HCT116 (cell line): ENCODE measurements around the gene FLVCR2.

Experiments used
- CTCF ChIP-seq, 3 experiments: fragments of 200-600 bp in 1 of 3; sonication (generic) in 1 of 3; IDR thresholded peaks in 2 of 3; conservative IDR thresholded peaks in 1 of 3; 2 replicates each; pipeline ENCODE4 v1.5.1; 2012 to 2017; ENCODE audit warnings: low read depth in 2 of 3, low read length in 2 of 3, antibody characterized with exemption in 1 of 3, borderline replicate concordance in 1 of 3, control low read depth in 1 of 3, mild to moderate bottlenecking in 1 of 3, mixed read lengths in 1 of 3, mixed run types in 1 of 3, moderate library complexity in 1 of 3; ENCODE audit not compliant: insufficient read depth in 1 of 3
- EZH2 ChIP-seq: fragments of 200-600 bp; sonication (generic); IDR thresholded peaks from 2 replicates; pipeline ENCODE4 v1.6.1; 2017; ENCODE audit warnings: antibody characterized with exemption, mixed run types
- EZH2phosphoT487 ChIP-seq: fragments of 200-600 bp; IDR thresholded peaks from 2 replicates; pipeline ENCODE4 v1.6.1; 2018; ENCODE audit warnings: antibody characterized with exemption, borderline replicate concordance
- TF ChIP-seq, protein P1 (sequence below): IDR thresholded peaks from 2 replicates; pipeline ENCODE4 v1.6.1; 2012; ENCODE audit warnings: low read depth
- TF ChIP-seq, protein P2 (sequence below): IDR thresholded peaks from 2 replicates; pipeline ENCODE4 v1.6.1; 2012

DNA sequence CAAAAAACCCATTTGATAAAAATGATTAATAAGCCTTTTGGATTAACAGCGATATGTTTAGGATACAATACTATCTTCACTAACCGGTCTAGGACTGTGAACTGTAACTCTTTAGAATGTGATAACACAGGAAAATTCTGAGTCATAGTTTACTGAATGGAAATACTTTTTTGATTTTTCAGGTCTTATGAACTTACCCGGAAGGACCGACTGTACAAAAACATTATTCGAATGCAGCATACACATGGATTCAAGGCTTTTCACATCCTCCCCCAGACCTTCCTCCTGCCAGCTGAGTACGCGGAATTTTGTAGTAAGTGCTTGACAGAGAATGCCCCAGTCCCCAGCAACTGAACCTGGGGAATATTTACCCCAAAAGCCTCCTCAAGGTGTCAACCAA lies 111.6 kb downstream of the FLVCR2 start:
- TF ChIP-seq, protein P1, sequence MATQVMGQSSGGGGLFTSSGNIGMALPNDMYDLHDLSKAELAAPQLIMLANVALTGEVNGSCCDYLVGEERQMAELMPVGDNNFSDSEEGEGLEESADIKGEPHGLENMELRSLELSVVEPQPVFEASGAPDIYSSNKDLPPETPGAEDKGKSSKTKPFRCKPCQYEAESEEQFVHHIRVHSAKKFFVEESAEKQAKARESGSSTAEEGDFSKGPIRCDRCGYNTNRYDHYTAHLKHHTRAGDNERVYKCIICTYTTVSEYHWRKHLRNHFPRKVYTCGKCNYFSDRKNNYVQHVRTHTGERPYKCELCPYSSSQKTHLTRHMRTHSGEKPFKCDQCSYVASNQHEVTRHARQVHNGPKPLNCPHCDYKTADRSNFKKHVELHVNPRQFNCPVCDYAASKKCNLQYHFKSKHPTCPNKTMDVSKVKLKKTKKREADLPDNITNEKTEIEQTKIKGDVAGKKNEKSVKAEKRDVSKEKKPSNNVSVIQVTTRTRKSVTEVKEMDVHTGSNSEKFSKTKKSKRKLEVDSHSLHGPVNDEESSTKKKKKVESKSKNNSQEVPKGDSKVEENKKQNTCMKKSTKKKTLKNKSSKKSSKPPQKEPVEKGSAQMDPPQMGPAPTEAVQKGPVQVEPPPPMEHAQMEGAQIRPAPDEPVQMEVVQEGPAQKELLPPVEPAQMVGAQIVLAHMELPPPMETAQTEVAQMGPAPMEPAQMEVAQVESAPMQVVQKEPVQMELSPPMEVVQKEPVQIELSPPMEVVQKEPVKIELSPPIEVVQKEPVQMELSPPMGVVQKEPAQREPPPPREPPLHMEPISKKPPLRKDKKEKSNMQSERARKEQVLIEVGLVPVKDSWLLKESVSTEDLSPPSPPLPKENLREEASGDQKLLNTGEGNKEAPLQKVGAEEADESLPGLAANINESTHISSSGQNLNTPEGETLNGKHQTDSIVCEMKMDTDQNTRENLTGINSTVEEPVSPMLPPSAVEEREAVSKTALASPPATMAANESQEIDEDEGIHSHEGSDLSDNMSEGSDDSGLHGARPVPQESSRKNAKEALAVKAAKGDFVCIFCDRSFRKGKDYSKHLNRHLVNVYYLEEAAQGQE, result no peak
- no peak for TF ChIP-seq CTCF (IDR thresholded peaks at IDR 0.05 in 2 of 3, conservative IDR thresholded peaks at IDR 0.05 in 1 of 3; ENCODE audit: borderline replicate concordance in 1 of 3, insufficient read depth in 1 of 3, low read depth in 2 of 3, low read length in 2 of 3)
- no peak for TF ChIP-seq EZH2
- TF ChIP-seq, protein P2, sequence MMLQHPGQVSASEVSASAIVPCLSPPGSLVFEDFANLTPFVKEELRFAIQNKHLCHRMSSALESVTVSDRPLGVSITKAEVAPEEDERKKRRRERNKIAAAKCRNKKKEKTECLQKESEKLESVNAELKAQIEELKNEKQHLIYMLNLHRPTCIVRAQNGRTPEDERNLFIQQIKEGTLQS, result no peak
- no peak for TF ChIP-seq EZH2phosphoT487
